ENCODE measurements around the gene WDR27.
"Not testable (repeated sequence)": the region's sequence is repeated elsewhere in the genome, so short reads cannot be mapped to it uniquely, and the experiment has no call there.

GRCh38 chr6:169697115-169697514 is 4.7 kb downstream of the WDR27 start:
- TF ChIP-seq CTCF, POLR2A, EP300 (IDR thresholded peaks at IDR 0.05): not testable (repeated sequence)
